T-helper 1 cell treated with Interleukin-12 subunit alpha and Interleukin-12 subunit beta and Interleukin-4 antibody, amounts not matched to agents 30 μg/mL and 1 μg/mL, for 36 hours (primary cell): ENCODE data around the gene DISC1.
"Not testable (repeated sequence)": the region's sequence is repeated elsewhere in the genome, so short reads cannot be mapped to it uniquely, and the experiment has no call there.

ENCODE experiments used
- H3K27ac Mint-ChIP-seq: one replicate; pipeline ENCODE4 v1.8.0; 2021; ENCODE audit warnings: mild to moderate bottlenecking, mixed read lengths
- H3K27me3 Mint-ChIP-seq: one replicate; pipeline ENCODE4 v1.8.0; 2021; ENCODE audit warnings: low read depth, mixed read lengths
- H3K36me3 Mint-ChIP-seq: one replicate; pipeline ENCODE4 v1.8.0; 2021; ENCODE audit warnings: low read depth, mixed read lengths
- H3K4me1 Mint-ChIP-seq: one replicate; pipeline ENCODE4 v1.8.0; 2021; ENCODE audit warnings: low read depth, mixed read lengths
- H3K4me3 Mint-ChIP-seq: one replicate; pipeline ENCODE4 v1.8.0; 2021; ENCODE audit warnings: mild to moderate bottlenecking, moderate library complexity, mixed read lengths
- H3K9me3 Mint-ChIP-seq: one replicate; pipeline ENCODE4 v1.8.0; 2021; ENCODE audit warnings: mixed read lengths

DISC1 gene

GRCh38 chr1:231957359-231957758 is 330.8 kb downstream of the DISC1 start:
- no peak overlapping the region for H3K27ac Mint-ChIP-seq
- H3K9me3 Mint-ChIP-seq: no peaks in the 10 kb centered on the region
- no peak overlapping the region for H3K4me3 Mint-ChIP-seq
- no peaks in the 10 kb centered on the region for H3K36me3 Mint-ChIP-seq
- H3K27me3 Mint-ChIP-seq: no peaks in the 10 kb centered on the region
- H3K4me1 Mint-ChIP-seq: no peaks in the 10 kb centered on the region

- H3K36me3 Mint-ChIP-seq: no peaks in the 10 kb centered on the region
- H3K9me3 Mint-ChIP-seq: no peaks in the 10 kb centered on the region
- no peak overlapping the region for H3K27ac Mint-ChIP-seq
- no peaks in the 10 kb centered on the region for H3K4me1 Mint-ChIP-seq
- no peaks in the 10 kb centered on the region for H3K27me3 Mint-ChIP-seq
- no peak overlapping the region for H3K4me3 Mint-ChIP-seq
Measured at GRCh38 chr1:231958448-231958847, 331.9 kb downstream of the DISC1 start.

- no peaks in the 10 kb centered on the region for H3K36me3 Mint-ChIP-seq
- H3K27ac Mint-ChIP-seq: no peak overlapping the region
- no peaks in the 10 kb centered on the region for H3K27me3 Mint-ChIP-seq
Measured at GRCh38 chr1:231959225-231959884, 332.8 kb downstream of the DISC1 start.

GRCh38 chr1:231961801-231962200 is 335.2 kb downstream of the DISC1 start:
- H3K36me3 Mint-ChIP-seq, H3K4me1 Mint-ChIP-seq, H3K4me3 Mint-ChIP-seq, H3K27me3 Mint-ChIP-seq, H3K9me3 Mint-ChIP-seq, H3K27ac Mint-ChIP-seq: not testable (repeated sequence)

More at GRCh38 chr1:231959225-231959884, 332.8 kb downstream of the DISC1 start:
- Mint-ChIP-seq H3K9me3 (no peaks in the 10 kb centered on the region), H3K4me3 (no peak overlapping the region), H3K4me1 (no peaks in the 10 kb centered on the region)

GRCh38 chr1:231962636-231963035 is 336.0 kb downstream of the DISC1 start:
- Mint-ChIP-seq H3K9me3 (no peaks in the 10 kb centered on the region), H3K27ac (no peak overlapping the region), H3K4me3 (no peak overlapping the region)

GRCh38 chr1:231964241-231964640 is 337.7 kb downstream of the DISC1 start:
- Mint-ChIP-seq H3K9me3 (no peaks in the 10 kb centered on the region), H3K36me3 (peaks cover 4% of the 10 kb centered on the region), H3K4me3 (no peak overlapping the region), H3K27ac (no peak overlapping the region), H3K27me3 (no peaks in the 10 kb centered on the region), H3K4me1 (no peaks in the 10 kb centered on the region)

More at GRCh38 chr1:231962636-231963035, 336.0 kb downstream of the DISC1 start:
- Mint-ChIP-seq H3K27me3 (no peaks in the 10 kb centered on the region), H3K36me3 (peaks cover 2% of the 10 kb centered on the region), H3K4me1 (no peaks in the 10 kb centered on the region)

GRCh38 chr1:231964961-231965360 is 338.4 kb downstream of the DISC1 start:
- Mint-ChIP-seq H3K4me3 (no peak overlapping the region), H3K9me3 (no peaks in the 10 kb centered on the region), H3K27ac (no peak overlapping the region), H3K27me3 (no peaks in the 10 kb centered on the region), H3K4me1 (no peaks in the 10 kb centered on the region), H3K36me3 (peaks cover 7% of the 10 kb centered on the region)

GRCh38 chr1:231965615-231966014 is 339.0 kb downstream of the DISC1 start:
- Mint-ChIP-seq H3K36me3 (peaks cover 11% of the 10 kb centered on the region), H3K4me3 (no peak overlapping the region), H3K27ac (no peak overlapping the region), H3K9me3 (no peaks in the 10 kb centered on the region), H3K27me3 (no peaks in the 10 kb centered on the region), H3K4me1 (peaks cover 2% of the 10 kb centered on the region)

GRCh38 chr1:231966983-231967382 is 340.4 kb downstream of the DISC1 start:
- Mint-ChIP-seq H3K27me3 (no peaks in the 10 kb centered on the region), H3K27ac (no peak overlapping the region), H3K36me3 (peaks cover 14% of the 10 kb centered on the region), H3K4me3 (no peak overlapping the region), H3K9me3 (no peaks in the 10 kb centered on the region), H3K4me1 (peaks cover 13% of the 10 kb centered on the region)

GRCh38 chr1:231969076-231969475 is 342.5 kb downstream of the DISC1 start:
- no peak overlapping the region for H3K27ac Mint-ChIP-seq
- no peaks in the 10 kb centered on the region for H3K9me3 Mint-ChIP-seq
- H3K27me3 Mint-ChIP-seq: no peaks in the 10 kb centered on the region
- peaks cover 15% of the 10 kb centered on the region for H3K36me3 Mint-ChIP-seq
- H3K4me1 Mint-ChIP-seq: peaks cover 26% of the 10 kb centered on the region
- H3K4me3 Mint-ChIP-seq: no peak overlapping the region

- not testable (repeated sequence) for H3K9me3 Mint-ChIP-seq, H3K27me3 Mint-ChIP-seq, H3K4me3 Mint-ChIP-seq, H3K27ac Mint-ChIP-seq
- Mint-ChIP-seq H3K4me1 (peaks cover 27% of the 10 kb centered on the region), H3K36me3 (peaks cover 15% of the 10 kb centered on the region)
Measured at GRCh38 chr1:231969761-231970160, 343.2 kb downstream of the DISC1 start.

GRCh38 chr1:231970684-231971083 is 344.1 kb downstream of the DISC1 start:
- Mint-ChIP-seq H3K27me3 (no peaks in the 10 kb centered on the region), H3K36me3 (peaks cover 17% of the 10 kb centered on the region), H3K4me1 (peaks cover 29% of the 10 kb centered on the region), H3K9me3 (peaks cover 5% of the 10 kb centered on the region), H3K4me3 (no peak overlapping the region), H3K27ac (no peak overlapping the region)

GRCh38 chr1:231971397-231972110 is 345.0 kb downstream of the DISC1 start:
- H3K4me3 Mint-ChIP-seq: no peak overlapping the region
- H3K27ac Mint-ChIP-seq: no peak overlapping the region
- no peaks in the 10 kb centered on the region for H3K27me3 Mint-ChIP-seq
- H3K4me1 Mint-ChIP-seq: peaks cover 30% of the 10 kb centered on the region
- H3K36me3 Mint-ChIP-seq: peaks cover 19% of the 10 kb centered on the region
- peaks cover 8% of the 10 kb centered on the region for H3K9me3 Mint-ChIP-seq

- Mint-ChIP-seq H3K4me1 (peaks cover 30% of the 10 kb centered on the region), H3K9me3 (peaks cover 12% of the 10 kb centered on the region), H3K27me3 (no peaks in the 10 kb centered on the region), H3K4me3 (no peak overlapping the region), H3K27ac (no peak overlapping the region), H3K36me3 (peaks cover 18% of the 10 kb centered on the region)
Measured at GRCh38 chr1:231972111-231972445, 345.5 kb downstream of the DISC1 start.

GRCh38 chr1:231973830-231974229 is 347.2 kb downstream of the DISC1 start:
- H3K36me3 Mint-ChIP-seq: peaks cover 22% of the 10 kb centered on the region
- H3K9me3 Mint-ChIP-seq: peaks cover 16% of the 10 kb centered on the region
- H3K27ac Mint-ChIP-seq: peak overlapping the region; percentile 43
- H3K4me3 Mint-ChIP-seq: peak overlapping the region; percentile 49
- H3K4me1 Mint-ChIP-seq: peaks cover 30% of the 10 kb centered on the region
- no peaks in the 10 kb centered on the region for H3K27me3 Mint-ChIP-seq
